HG03097 (cell line): Measurements from ENCODE around the gene EIF2D.

Source experiments
- ATAC-seq: cut with Tn5 transposase; IDR thresholded peaks from one replicate; pipeline ENCODE4 v1.9.1; 2021; ENCODE audit not compliant: unreplicated experiment, low FRiP score

Gene EIF2D

DNA sequence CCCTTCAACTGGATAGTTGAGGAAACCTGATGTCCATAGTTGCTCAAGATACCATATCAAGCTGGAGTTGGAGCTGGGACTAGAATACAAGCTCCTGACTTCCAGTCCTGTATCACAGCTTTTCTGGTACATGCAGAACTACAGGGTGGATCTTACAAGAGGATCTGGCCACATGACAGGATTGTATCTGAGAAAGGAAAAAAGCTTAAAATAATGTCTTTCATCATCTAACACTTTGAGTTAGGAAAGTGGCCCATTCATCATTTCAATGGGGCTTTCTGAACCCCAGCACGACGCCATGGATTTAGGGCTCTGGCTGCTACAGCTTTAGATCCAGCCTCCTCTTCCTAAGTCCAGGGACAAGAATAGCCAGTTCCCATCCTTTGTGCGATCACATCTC, 58.1 kb downstream of the EIF2D start:
- ATAC-seq = no peak

GRCh38 chr1:206551986-206552326, 60.3 kb downstream of the EIF2D start:
- ATAC-seq = no peak

DNA sequence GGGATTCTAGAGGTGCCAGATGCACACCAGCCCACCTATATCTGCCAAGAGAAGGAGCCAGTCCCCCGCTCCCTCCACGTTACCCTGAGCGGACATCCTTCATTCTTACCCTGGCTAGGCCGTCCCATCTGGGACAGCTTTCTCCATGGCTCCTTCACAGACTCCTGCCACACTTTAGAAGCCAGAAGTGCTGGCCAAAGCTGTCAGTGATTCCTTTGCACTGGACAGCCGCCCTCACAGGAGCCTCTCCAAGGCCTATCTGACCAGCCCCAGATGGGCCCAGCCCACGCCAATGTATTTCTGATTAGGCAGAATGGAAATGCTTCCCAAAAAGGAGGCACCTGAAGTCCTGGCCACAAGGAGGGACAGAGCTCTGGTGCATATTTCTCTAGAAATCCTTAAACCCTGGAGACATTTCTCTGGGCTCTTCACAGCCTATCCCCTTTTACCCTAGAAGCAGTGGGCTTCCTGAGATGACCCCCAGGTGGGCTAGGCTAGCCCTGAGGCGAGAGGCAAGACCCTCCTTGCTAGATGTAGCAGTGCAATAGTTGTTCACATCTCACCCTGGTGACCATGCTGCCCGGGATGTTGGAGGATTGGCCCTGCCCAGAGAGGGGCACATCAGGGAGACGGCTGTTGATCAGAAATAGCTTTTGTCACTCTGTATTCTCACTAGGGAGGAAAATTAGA, 60.8 kb downstream of the EIF2D start:
- ATAC-seq = no peak

DNA sequence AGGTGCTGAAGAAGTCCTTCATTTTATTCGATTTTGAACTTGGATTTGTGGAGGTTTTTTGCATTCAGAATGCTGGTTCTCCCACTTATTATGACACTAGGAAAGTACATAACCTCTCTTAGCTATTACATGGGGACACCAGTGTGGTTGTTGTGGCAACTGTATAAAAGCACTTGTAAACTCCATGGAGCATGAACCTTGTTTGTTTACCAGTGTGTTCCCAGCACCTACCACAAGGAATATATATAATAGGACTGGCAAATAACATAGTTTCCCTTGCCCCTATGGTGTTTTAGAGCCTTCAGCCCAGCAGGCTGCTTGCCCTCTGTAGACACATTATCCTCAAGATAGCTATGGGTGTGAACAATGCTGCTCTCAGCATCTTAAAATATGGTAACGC, 61.8 kb downstream of the EIF2D start:
- ATAC-seq = no peak

DNA sequence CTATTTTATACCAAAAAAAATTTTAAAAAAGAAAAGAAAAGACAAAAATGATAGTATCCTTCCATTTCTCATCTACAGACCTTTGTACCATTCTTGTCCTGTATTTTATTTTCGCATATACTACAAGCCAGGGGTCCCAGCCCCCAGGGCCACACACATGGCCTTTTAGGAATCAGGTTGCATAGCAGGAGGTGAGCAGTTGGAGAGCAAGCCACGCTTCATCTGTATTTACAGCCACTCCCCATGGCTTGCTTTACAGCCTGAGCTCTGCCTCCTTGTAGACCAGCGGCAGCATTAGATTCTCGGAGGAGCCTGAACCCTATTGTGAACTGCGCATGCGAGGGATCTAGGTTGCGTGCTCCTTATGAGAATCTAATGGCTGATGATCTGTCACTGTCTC, 65.2 kb downstream of the EIF2D start:
- no peak for ATAC-seq

DNA sequence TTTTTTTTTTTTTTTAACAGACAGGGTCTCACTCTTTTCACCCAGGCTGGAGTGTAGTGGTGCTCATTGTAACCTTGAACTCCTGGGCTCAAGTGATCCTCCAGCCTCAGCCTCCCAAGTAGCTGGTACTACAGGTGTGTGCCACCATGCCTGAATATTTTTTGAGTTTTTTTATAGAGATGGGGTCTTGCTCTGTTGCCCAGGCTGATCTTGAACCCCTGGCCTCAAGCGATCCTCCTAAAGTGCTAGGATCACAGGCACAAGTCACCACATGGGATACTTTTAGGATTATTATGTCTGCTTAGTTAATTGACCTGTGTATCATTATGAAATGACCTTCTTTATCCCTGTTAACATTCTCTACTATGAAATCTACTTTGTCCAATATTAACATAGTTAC, 66.9 kb downstream of the EIF2D start:
- no peak for ATAC-seq

- no peak for ATAC-seq
Measured at GRCh38 chr1:206544562-206545257, 67.6 kb downstream of the EIF2D start.
